ENCODE data around the gene BRD3. TPM values are rescaled to one million over a fixed set of nuclear protein-coding genes. Genes with fewer than 3 reads are reported as not detected.

Gene BRD3
- total RNA-seq, 1 experiment from 2014 or later: 63.1 TPM

DNA sequence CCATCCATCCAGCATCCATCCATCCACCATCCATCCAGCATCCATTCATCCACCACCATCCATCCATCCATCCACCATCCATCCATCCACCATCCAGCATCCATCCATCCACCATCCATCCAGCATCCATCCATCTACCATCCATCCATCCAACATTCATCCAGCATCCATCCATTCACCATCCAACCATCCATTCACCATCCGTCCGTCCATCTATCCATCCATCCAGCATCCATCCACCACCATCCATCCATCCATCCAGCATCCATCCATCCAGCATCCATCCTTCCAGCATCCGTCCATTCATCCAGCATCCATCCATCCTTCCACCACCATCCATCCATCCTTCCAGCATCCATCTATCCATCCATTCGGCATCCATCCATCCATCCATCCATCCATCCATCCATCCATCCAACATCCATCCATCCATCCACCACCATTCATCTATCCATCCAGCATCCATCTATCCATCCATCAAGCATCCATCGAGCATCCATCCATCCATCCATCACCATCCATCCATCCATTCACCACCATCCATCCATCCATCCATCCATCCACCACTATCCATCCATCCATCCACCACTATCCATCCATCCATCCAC lies 35.7 kb upstream of the BRD3 start:
- Histone ChIP-seq H3K4me1 (ENCODE audit: insufficient read depth, low read length) (no peaks in the 10 kb centered on the region), H3K79me2 (ENCODE audit: insufficient read depth, low read length) (no peaks in the 10 kb centered on the region), H2BK5ac (ENCODE audit: insufficient read length, low read length) (no peak overlapping the region), H4K91ac (ENCODE audit: insufficient read length, low read depth, low read length) (no peak overlapping the region), H3K23me2 (ENCODE audit: insufficient read length, low read depth, low read length, poor library complexity, severe bottlenecking) (no peaks in the 10 kb centered on the region), H4K8ac (replicated peaks; ENCODE audit: insufficient read length, low read depth, low read length) (no peak overlapping the region), H2BK15ac (ENCODE audit: low read depth, low read length) (no peak overlapping the region), H4K5ac (ENCODE audit: insufficient read length, low read depth, low read length) (no peak overlapping the region), H3K9ac (ENCODE audit: extremely low read depth, insufficient read length, low read length) (no peak overlapping the region), H3T11ph (ENCODE audit: low read length) (no peak overlapping the region), H4K20me1 (ENCODE audit: control insufficient read depth, insufficient read depth, insufficient read length) (peaks cover 2% of the 10 kb centered on the region), H3K4ac (ENCODE audit: low read depth, low read length) (no peak overlapping the region), H3K9me3 (ENCODE audit: control insufficient read depth, low read depth, low read length) (peaks cover 5% of the 10 kb centered on the region), H3K4me2 (ENCODE audit: insufficient read depth, insufficient read length, low read length) (no peak overlapping the region), H3K27me3 (ENCODE audit: insufficient read depth, low read length) (no peaks in the 10 kb centered on the region), H2AFZ (ENCODE audit: low read length) (no peak overlapping the region), H3K23ac (ENCODE audit: insufficient read length, low read depth, low read length) (no peak overlapping the region), H3K18ac (ENCODE audit: insufficient read length, low read depth, low read length) (no peak overlapping the region), H3K27ac (ENCODE audit: insufficient read length, low read depth, low read length) (no peak overlapping the region), H2BK120ac (ENCODE audit: low read depth, low read length, poor library complexity, severe bottlenecking) (no peak overlapping the region), H2BK12ac (ENCODE audit: insufficient read length, low read depth, low read length) (no peak overlapping the region), H3K79me1 (ENCODE audit: insufficient read depth, low read depth, low read length, poor library complexity, severe bottlenecking) (no peaks in the 10 kb centered on the region), H3K14ac (ENCODE audit: insufficient read depth, low read length) (no peak overlapping the region), H2BK20ac (ENCODE audit: low read depth, low read length, poor library complexity, severe bottlenecking) (no peak overlapping the region), H3K56ac (ENCODE audit: insufficient read length, low read depth, low read length) (no peak overlapping the region), H2AK5ac (ENCODE audit: insufficient read length, low read length) (no peak overlapping the region)
- H3K36me3 Mint-ChIP-seq (ENCODE audit: insufficient read depth in 1 of 3, low read depth in 3 of 3): peaks cover 0 to 10% (median 2%) of the 10 kb centered on the region in 3 experiments; a peak in 4 of 7 replicates
- peak overlapping the region in 1 of 2 experiments; percentile 10; a peak in 1 of 5 replicates for H3K4me3 Mint-ChIP-seq
- WGBS (ENCODE audit: extremely low coverage, insufficient read length, low lambda C conversion rate): 100% methylated on average over 3 of the region's 5 CpGs
- no peaks in the 10 kb centered on the region for H3K4me1 Mint-ChIP-seq
- H3K9me3 Mint-ChIP-seq: peaks cover 22 to 31% of the 10 kb centered on the region in 2 experiments
- H3K27ac Mint-ChIP-seq: no peak overlapping the region; a peak in 1 of 7 replicates
- H3K27me3 Mint-ChIP-seq (ENCODE audit: low read depth): peaks cover 28% of the 10 kb centered on the region
- TF ChIP-seq, protein P1, sequence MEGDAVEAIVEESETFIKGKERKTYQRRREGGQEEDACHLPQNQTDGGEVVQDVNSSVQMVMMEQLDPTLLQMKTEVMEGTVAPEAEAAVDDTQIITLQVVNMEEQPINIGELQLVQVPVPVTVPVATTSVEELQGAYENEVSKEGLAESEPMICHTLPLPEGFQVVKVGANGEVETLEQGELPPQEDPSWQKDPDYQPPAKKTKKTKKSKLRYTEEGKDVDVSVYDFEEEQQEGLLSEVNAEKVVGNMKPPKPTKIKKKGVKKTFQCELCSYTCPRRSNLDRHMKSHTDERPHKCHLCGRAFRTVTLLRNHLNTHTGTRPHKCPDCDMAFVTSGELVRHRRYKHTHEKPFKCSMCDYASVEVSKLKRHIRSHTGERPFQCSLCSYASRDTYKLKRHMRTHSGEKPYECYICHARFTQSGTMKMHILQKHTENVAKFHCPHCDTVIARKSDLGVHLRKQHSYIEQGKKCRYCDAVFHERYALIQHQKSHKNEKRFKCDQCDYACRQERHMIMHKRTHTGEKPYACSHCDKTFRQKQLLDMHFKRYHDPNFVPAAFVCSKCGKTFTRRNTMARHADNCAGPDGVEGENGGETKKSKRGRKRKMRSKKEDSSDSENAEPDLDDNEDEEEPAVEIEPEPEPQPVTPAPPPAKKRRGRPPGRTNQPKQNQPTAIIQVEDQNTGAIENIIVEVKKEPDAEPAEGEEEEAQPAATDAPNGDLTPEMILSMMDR (conservative IDR thresholded peaks at IDR 0.05): no peak
- no peak for DNase-seq

All from H9 (cell line).